HEK293 (cell line): Measurements from ENCODE around the gene SLC66A1.

Source experiments
- CTCF ChIA-PET: fragments of 350-600 bp; formaldehyde crosslinking; extraction: SDS; loops from one replicate; lab custom pipeline; 2021; ENCODE audit warnings: antibody characterized with exemption; lab: Yijun Ruan, JAX
- POLR2A ChIA-PET: fragments of 300-600 bp; formaldehyde crosslinking; extraction: SDS; loops from one replicate; lab custom pipeline; 2020; ENCODE audit warnings: antibody characterized with exemption, inconsistent platforms; lab: Yijun Ruan, JAX
- H3K27ac ChIP-seq: fragments of 200-500 bp; sonication (Bioruptor generic); 2 replicates; pipeline ENCODE4 v1.5.1; 2014; ENCODE audit warnings: low read depth, low read length, control low read depth, inconsistent platforms; ENCODE audit errors: extremely low read depth
- H3K36me3 ChIP-seq, 2 experiments: fragments of 200-500 bp in 1 of 2; sonication (Bioruptor generic) in 1 of 2; 1 replicate in 1 of 2; 2 replicates in 1 of 2; pipeline ENCODE4 v1.5.1; 2014 to 2017; ENCODE audit warnings: inconsistent platforms in 2 of 2, low read length in 2 of 2; ENCODE audit not compliant: control insufficient read depth in 2 of 2, insufficient read depth in 1 of 2
- H3K4me1 ChIP-seq: fragments of 200-500 bp; sonication (Bioruptor generic); 2 replicates; pipeline ENCODE4 v1.5.1; 2014; ENCODE audit warnings: mild to moderate bottlenecking, low read length, inconsistent platforms; ENCODE audit not compliant: control insufficient read depth, insufficient read depth
- H3K4me3 ChIP-seq: 2 replicates; pipeline ENCODE4 v1.5.1; 2011; ENCODE audit warnings: low read depth, mild to moderate bottlenecking, control low read depth, low read length, moderate library complexity
- H3K9me3 ChIP-seq: fragments of 200-500 bp; sonication (Bioruptor generic); 2 replicates; pipeline ENCODE4 v1.5.1; 2014; ENCODE audit warnings: low read depth, low read length, inconsistent platforms; ENCODE audit not compliant: control insufficient read depth, insufficient read depth
- BCL11A ChIP-seq: fragments of 450-650 bp; formaldehyde crosslinking; IDR thresholded peaks from 2 replicates; pipeline ENCODE4 v1.5.1; 2016; ENCODE audit warnings: low read depth, missing biosample characterization, missing genetic modification characterization
- FEZF1 ChIP-seq: fragments of 450-650 bp; formaldehyde crosslinking; IDR thresholded peaks from 2 replicates; pipeline ENCODE4 v1.5.1; 2016; ENCODE audit warnings: missing biosample characterization, missing genetic modification characterization
- GFI1B ChIP-seq: fragments of 450-650 bp; formaldehyde crosslinking; IDR thresholded peaks from 2 replicates; pipeline ENCODE4 v1.5.1; 2016; ENCODE audit warnings: missing biosample characterization, missing genetic modification characterization
- KLF17 ChIP-seq: fragments of 450-650 bp; formaldehyde crosslinking; IDR thresholded peaks from 2 replicates; pipeline ENCODE4 v1.5.1; 2016; ENCODE audit warnings: missing biosample characterization, missing genetic modification characterization
- ZFHX2 ChIP-seq: fragments of 450-650 bp; formaldehyde crosslinking; conservative IDR thresholded peaks from 2 replicates; pipeline ENCODE4 v1.5.1; 2016; ENCODE audit warnings: missing biosample characterization, missing genetic modification characterization
- ZNF184 ChIP-seq: fragments of 450-650 bp; IDR thresholded peaks from 2 replicates; pipeline ENCODE4 v1.5.1; 2018; ENCODE audit warnings: missing biosample characterization, mild to moderate bottlenecking, missing genetic modification characterization
- ZNF202 ChIP-seq: fragments of 450-650 bp; formaldehyde crosslinking; IDR thresholded peaks from 2 replicates; pipeline ENCODE4 v1.5.1; 2016; ENCODE audit warnings: missing biosample characterization, missing genetic modification characterization, borderline replicate concordance
- ZNF394 ChIP-seq: fragments of 450-650 bp; formaldehyde crosslinking; IDR thresholded peaks from 2 replicates; pipeline ENCODE4 v1.5.1; 2016; ENCODE audit warnings: missing biosample characterization, missing genetic modification characterization, mild to moderate bottlenecking, moderate library complexity, borderline replicate concordance
- ZNF48 ChIP-seq: fragments of 450-650 bp; formaldehyde crosslinking; IDR thresholded peaks from 2 replicates; pipeline ENCODE4 v1.5.1; 2016; ENCODE audit warnings: missing biosample characterization, missing genetic modification characterization
- ZNF548 ChIP-seq: fragments of 450-650 bp; formaldehyde crosslinking; IDR thresholded peaks from 2 replicates; pipeline ENCODE4 v1.5.1; 2016; ENCODE audit warnings: missing biosample characterization, missing genetic modification characterization
- ZNF624 ChIP-seq: fragments of 450-650 bp; formaldehyde crosslinking; IDR thresholded peaks from 2 replicates; pipeline ENCODE4 v1.5.1; 2017; ENCODE audit warnings: missing biosample characterization, missing genetic modification characterization
- ZNF837 ChIP-seq: fragments of 450-650 bp; formaldehyde crosslinking; IDR thresholded peaks from 2 replicates; pipeline ENCODE4 v1.5.1; 2016; ENCODE audit warnings: missing biosample characterization, missing genetic modification characterization
- TF ChIP-seq, protein P1 (sequence below): fragments of 450-650 bp; formaldehyde crosslinking; IDR thresholded peaks from 2 replicates; pipeline ENCODE4 v1.5.1; 2017; ENCODE audit warnings: missing biosample characterization, missing genetic modification characterization

SLC66A1 gene

GRCh38 chr1:19313961-19314882, 2.1 kb downstream of the SLC66A1 start:
- no peak for TF ChIP-seq FEZF1 (tag by site-specific recombination)
- no peak for TF ChIP-seq KLF17 (tag by site-specific recombination)
- TF ChIP-seq ZFHX2 (tag by site-specific recombination): no peak
- H3K36me3 ChIP-seq: peaks cover 8 to 59% of the 10 kb centered on the region in 2 experiments; a peak in 2 of 3 replicates
- H3K4me3 ChIP-seq: no peak overlapping the region
- CTCF ChIA-PET: no interaction called here
- no peak overlapping the region for H3K27ac ChIP-seq
- POLR2A ChIA-PET: interaction anchor here (0.6 to 1.5 kb wide), 2 partner anchors 11 to 327 kb away, joined by 3 read pairs; no protein-coding TSS in a partner anchor
- no peaks in the 10 kb centered on the region for H3K9me3 ChIP-seq
- H3K4me1 ChIP-seq: peaks cover 2% of the 10 kb centered on the region; the same call in 1 of the 2 replicates

DNA sequence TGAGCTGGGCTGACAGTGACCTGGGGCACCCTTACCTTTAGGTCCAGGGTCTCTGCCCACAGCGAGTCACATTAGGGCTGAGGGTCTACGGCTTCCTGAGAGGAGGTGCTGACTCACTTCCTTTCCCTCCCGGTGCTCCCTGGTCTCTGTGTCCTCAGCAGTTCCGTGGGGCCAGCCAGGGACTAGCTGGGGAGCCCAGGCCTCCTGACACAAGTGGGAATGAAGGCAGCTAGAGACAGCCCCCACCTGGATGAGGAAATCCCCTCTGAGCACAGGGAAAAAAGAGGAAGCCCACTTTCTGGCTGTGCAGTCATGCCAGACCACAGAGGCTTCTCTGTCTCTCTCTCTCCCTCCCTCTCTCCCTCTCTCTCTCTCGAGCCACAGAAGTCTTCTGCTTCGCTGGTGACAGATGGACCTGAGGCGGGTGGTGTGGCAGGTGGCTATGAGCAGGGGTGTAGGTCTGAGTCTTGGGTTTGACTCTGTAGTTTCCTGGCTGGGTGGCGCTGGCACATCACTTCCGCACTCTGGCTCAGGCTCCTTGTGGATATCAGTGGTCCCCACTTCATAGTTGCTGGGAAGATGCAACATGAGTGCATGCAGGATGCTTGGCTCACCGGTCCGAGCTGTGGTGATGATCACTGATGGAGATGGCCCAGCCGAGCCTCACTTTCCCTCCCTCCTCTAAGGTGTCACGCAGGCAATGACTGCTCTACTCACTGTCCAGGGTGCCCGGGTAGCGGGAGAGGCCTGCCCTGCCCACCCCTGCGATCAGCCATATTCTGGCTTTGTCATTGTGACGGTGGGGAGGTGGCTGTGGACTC, 3.5 kb downstream of the SLC66A1 start:
- H3K4me3 ChIP-seq: no peak overlapping the region
- CTCF ChIA-PET: no interaction called here

GRCh38 chr1:19317126-19317910, 5.2 kb downstream of the SLC66A1 start:
- POLR2A ChIA-PET: interaction anchor here (0.5 kb wide), 1 partner anchor 554 kb away, joined by 5 read pairs; no protein-coding TSS in a partner anchor
- TF ChIP-seq ZNF548 (tag by site-specific recombination) (no peak), ZNF837 (tag by site-specific recombination) (no peak), ZNF624 (no peak), ZFHX2 (tag by site-specific recombination) (peak; percentile 60)
- no peak overlapping the region for H3K27ac ChIP-seq
- no peaks in the 10 kb centered on the region; the same call in 1 of the 2 replicates for H3K4me1 ChIP-seq
- H3K36me3 ChIP-seq: peaks cover 14 to 80% of the 10 kb centered on the region in 2 experiments; a peak in 2 of 3 replicates
- H3K4me3 ChIP-seq: no peak overlapping the region
- H3K9me3 ChIP-seq: no peaks in the 10 kb centered on the region
- CTCF ChIA-PET: interaction anchor here (0.5 kb wide), 1 partner anchor 132 kb away, joined by 3 read pairs; no protein-coding TSS in a partner anchor

More for the DNA sequence above, 3.5 kb downstream of the SLC66A1 start:
- H3K9me3 ChIP-seq: no peaks in the 10 kb centered on the region
- POLR2A ChIA-PET: no interaction called here
- H3K27ac ChIP-seq: no peak overlapping the region
- H3K4me1 ChIP-seq: peaks cover 2% of the 10 kb centered on the region; the same call in 1 of the 2 replicates
- peaks cover 10 to 66% of the 10 kb centered on the region in 2 experiments; a peak in 2 of 3 replicates for H3K36me3 ChIP-seq
- no peak for TF ChIP-seq ZNF394
- TF ChIP-seq ZNF48 (tag by site-specific recombination): no peak
- TF ChIP-seq BCL11A: no peak
- no peak for TF ChIP-seq ZNF202 (tag by site-specific recombination)
- TF ChIP-seq GFI1B (tag by site-specific recombination): no peak
- TF ChIP-seq ZNF184 (tag by site-specific recombination): no peak
- TF ChIP-seq, protein P1, sequence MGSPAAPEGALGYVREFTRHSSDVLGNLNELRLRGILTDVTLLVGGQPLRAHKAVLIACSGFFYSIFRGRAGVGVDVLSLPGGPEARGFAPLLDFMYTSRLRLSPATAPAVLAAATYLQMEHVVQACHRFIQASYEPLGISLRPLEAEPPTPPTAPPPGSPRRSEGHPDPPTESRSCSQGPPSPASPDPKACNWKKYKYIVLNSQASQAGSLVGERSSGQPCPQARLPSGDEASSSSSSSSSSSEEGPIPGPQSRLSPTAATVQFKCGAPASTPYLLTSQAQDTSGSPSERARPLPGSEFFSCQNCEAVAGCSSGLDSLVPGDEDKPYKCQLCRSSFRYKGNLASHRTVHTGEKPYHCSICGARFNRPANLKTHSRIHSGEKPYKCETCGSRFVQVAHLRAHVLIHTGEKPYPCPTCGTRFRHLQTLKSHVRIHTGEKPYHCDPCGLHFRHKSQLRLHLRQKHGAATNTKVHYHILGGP: no peak
